Glomerular endothelial cell (primary cell): Measurements from ENCODE around the gene ADAMTS8. TPM values are rescaled to one million over a fixed set of nuclear protein-coding genes. Genes with fewer than 3 reads are reported as not detected.

Source experiments
- total RNA-seq: library from RNA; depleted of rRNA; stranded (reverse); fragments of >200 nt; gene quantifications from 2 replicates; pipeline ENCODE4 v1.2.3, GENCODE V29; 2015

The ADAMTS8 gene
- total RNA-seq, 1 donor from 2014 or later = not detected

Other genes starting within 250 kb of the ADAMTS8 start
- gene ZBTB44, start 113.7 kb downstream of the ADAMTS8 start, total RNA-seq = 8.2 and 16.0 TPM in 2 replicates
- gene ADAMTS15, start 20.0 kb upstream of the ADAMTS8 start, total RNA-seq = 1.7 and 8.5 TPM in 2 replicates